HG02623 (cell line): ENCODE measurements around the gene ARHGAP31.
"Not testable (repeated sequence)": the region's sequence is repeated elsewhere in the genome, so short reads cannot be mapped to it uniquely, and the experiment has no call there.

Source experiments
- ATAC-seq: cut with Tn5 transposase; IDR thresholded peaks from one replicate; pipeline ENCODE4 v1.9.1; 2021; ENCODE audit warnings: moderate library complexity; ENCODE audit not compliant: unreplicated experiment

Gene ARHGAP31

DNA sequence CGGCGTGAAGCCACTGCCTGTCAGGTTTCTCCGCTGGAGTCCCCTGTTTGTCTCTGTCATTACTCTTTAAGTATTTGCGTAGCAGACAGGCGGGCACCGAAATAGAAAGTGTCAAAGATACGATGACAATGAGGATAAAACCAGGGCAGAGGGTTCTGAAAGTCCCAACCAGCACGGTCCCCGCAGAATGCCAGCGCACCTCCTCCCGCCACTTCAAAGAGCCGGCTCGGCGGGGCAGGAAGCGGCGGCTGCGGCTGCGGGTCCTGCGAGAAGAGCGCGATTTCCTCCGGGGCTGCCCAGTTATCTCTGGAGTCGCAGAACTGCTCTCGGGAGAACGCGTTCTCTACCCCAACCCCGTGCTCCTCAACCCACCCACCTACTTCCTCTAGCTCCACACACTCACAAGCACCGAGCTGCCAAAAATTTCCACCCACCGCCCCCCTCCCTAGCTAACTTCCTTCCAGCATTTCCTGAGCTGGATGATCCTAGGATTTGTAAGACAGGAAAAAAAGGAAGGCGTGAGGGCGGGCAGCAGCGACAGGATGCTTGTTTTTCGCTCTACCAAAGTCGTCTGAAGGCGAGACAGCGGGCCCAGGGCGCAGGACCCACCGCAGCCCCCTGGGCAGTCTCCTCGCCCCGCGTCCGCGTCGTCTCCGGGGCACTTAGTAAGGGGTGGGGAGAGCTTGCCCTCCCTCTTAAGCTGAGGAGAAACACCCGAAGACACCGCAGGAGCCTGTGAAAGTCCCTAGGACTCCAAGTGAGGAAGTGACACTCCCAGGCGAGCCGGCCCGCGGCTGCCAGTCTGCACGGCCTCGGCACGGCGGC, at the start of gene ARHGAP31:
ARHGAP31 (plus strand) TSS at position 513 of the 825 bp plus-strand sequence. CDS start 522 bp downstream, outside the sequence.
- peak; percentile 68 for ATAC-seq

- no peak for ATAC-seq
Observed at GRCh38 chr3:119245778-119246177, 48.4 kb upstream of the ARHGAP31 start.

DNA sequence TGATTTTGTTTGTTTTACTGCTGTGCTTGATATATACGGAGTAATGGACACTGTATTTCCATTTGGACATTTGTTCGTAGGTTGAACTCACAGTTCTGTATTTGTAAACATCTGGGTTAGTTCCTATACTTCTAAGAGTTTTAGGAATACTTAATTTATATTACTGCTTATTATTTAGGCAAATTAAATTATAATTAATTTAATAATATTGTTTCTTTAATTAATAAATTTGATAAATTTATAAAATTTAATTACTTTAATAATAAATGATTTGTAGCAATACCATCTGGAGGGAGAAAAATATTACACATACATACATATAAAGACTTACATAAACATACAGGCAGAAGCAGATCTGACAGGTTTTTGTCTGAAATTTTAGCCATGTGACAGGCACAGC, 39.0 kb upstream of the ARHGAP31 start:
- no peak for ATAC-seq

DNA sequence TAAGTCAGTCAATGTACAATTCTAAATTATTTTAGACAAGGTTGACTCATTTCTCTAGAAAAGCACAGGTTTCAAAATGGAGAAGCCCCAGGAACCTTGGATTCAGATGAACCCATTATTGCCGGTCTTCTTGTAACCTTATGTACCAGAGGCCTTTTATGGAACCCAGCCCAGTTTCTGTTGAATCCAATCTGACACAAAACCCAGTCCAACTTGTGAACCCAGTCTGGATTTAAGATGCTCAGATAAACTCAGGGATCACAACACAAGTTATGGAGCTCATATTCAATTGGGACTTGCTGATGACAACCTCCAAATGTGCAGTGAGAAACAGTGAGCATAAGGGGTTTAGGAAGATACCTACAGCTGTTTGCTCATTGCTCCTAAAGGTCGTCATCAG, 37.1 kb upstream of the ARHGAP31 start:
- ATAC-seq: no peak

DNA sequence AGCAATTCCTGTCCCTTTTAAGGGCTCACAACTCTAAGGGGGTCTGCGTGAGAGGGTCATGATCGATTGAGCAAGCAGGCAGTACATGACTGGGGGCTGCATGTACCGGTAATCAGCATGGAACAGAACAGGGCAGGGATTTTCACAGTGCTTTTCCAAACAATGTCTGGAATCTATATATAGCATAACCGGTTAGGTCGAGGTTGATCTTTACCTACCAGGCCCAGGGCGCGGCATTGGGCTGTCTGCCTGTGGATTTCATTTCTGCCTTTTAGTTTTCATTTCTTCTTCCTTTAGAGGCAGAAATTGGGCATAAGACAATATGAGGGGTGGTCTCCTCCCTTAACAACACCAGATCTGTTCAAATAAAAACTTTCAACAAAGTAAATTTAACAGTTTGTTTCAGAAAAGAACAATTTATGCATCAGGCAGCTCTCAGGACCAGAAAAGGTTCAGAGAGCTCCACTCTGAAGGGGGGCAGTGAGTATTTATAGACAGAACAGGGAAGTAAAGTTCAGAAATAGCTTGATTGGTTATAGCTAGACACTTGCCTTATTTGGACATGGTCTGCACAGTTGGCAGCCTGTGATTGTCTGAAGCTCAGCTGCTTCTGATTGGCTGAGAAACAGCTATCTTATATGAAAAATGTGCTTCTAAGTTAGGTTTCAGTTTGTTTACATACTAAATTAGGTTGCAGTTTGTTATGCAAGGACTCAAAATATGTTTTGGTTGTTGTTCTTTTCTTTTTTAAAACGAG, 36.4 kb upstream of the ARHGAP31 start:
- peak; percentile 71 for ATAC-seq

- peak; percentile 89 for ATAC-seq
Observed at GRCh38 chr3:119258915-119259314, 35.3 kb upstream of the ARHGAP31 start.

DNA sequence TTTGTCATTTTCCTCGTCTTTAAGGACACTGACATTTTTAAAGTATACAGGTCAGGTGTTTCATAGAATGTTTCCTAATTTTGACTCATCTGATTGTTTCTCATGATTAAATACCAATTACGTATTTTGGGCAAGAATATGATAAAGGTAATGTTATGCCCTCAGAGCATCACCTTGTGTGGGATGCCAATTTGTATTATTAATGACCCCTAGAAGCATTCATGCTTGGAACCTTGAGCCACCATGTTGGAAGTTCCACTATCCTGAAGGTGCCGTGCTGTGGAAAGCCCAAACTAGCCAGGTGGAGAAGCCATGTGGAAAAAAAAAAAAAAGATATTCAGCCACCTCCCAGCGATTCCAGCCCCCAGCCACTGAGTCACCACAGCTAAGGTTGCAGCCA, 34.4 kb upstream of the ARHGAP31 start:
- no peak for ATAC-seq

- no peak for ATAC-seq
Observed at GRCh38 chr3:119261055-119261454, 33.1 kb upstream of the ARHGAP31 start.

DNA sequence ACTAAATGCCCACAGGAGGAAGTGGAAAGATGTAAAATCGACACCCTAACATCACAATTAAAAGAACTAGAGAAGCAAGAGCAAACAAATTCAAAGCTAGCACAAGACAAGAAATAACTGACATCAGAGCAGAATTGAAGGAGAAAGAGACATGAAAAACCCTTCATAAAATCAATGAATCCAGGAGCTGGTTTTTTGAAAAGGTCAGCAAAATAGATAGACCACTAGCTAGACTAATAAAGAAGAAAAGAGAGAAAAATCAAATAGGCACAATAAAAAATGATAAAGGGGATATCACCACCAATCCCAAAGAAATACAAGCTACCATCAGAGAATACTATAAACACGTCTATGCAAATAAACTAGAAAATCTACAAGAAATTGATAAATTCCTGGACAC, 24.0 kb upstream of the ARHGAP31 start:
- ATAC-seq: not testable (repeated sequence)

GRCh38 chr3:119276680-119277079, 17.5 kb upstream of the ARHGAP31 start:
- no peak for ATAC-seq

- no peak for ATAC-seq
Observed at GRCh38 chr3:119279101-119279554, 15.1 kb upstream of the ARHGAP31 start.

DNA sequence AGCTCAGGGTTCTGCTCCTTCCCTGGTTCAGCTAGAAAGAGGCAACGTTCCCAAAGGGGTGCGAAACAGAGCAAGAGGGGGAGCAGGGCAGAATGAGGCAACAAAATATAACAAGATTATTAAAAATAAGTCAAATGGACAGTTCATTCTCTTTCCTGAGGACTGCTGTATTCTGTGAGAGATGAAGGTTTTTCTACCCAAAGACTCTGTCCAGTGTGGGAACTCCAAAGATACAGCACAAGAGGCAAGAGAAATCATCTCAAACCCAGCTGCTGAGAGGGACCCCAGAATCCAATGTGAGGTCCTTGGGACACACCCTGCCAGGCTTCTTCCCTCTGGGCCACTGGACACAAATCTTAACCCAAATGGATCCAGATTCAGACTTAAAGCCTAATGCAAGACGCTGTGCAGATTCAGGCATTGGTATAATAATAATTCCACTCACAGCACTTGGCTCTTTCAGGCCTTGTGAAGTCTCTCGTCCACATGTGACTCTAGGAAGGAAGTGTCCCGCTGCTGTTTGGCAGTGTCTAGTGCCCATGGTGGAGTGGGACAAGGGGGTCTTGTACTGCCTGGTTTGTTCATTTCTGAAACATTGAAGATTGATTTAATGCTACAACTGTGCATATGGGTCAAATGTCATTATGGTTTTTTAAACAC, 14.5 kb upstream of the ARHGAP31 start:
- ATAC-seq: no peak

DNA sequence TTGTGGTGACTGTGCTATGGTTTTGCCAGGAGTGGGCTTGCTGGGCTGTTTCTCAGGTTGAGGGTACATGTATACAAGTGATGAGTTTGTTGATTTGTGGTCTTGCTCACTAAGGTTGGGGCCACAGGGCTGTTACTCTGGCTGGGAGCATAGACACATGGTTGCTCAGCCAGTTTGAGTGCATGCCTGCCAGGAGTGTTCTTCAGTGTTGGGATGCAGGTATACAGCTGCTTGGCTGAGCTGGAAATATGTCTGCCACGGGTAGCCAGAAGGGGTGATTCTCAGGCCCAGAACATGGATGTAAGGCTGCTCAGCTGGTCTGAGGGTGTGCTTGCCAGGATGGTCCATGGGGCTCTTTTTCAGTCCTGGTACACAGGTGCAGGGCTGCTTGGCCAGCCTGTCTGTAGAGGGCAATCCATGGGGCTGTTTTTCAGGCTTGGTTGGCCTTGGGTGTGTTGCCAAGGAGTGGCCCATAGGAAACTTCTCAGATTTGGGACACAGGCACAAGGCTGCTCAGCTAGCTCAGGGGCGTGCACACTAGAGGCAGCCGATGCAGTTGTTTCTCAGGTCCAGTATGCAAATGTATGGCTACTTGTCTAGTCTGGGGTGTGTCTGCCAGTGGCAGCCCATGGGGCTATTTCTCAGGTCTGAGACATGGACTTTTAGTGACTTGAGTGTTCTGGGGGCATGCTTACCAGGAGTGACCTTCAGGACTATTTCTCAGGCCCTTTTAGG, 5.3 kb upstream of the ARHGAP31 start:
- ATAC-seq: no peak

DNA sequence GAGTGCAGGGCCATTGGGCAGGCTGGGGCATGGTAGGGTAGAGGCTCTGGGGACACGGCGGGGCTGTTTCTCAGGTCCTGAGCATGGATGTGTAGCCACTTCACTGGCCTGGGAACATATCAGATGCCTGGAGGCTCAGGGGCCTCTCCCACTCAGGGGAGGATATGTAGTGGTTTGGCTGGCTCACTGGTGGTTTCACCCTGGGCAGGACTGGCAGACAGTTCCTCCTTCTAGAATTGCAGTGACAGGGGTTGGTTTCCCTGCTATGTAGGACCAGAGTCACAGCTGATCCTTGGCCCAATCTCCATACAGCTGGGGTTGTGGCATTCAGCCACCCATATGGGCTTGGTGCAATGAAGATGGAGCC, 4.8 kb upstream of the ARHGAP31 start:
- no peak for ATAC-seq

DNA sequence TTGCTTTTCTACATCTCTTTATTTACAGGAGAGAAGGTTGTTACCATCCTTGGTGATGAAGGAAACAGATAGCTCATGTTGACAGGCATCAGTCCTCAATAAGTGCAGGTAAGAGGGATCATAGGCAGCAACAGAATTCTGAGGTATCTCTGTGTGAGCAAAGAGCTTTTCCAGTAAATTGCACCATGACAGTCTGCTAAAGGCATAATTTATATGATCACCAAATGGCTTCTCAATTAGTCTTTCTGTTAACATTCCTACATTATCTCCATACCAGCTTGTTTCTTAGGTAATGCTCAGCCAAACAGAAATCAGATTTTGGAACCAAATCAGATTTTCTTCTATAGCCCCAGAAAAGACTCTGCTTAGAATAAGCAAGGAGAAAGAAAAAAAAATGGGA, 3.6 kb upstream of the ARHGAP31 start:
- no peak for ATAC-seq

- no peak for ATAC-seq
Observed at GRCh38 chr3:119291062-119291700, 3.0 kb upstream of the ARHGAP31 start.

- ATAC-seq: no peak
Observed at GRCh38 chr3:119292666-119293065, 1.5 kb upstream of the ARHGAP31 start.

- ATAC-seq: no peak
Observed at GRCh38 chr3:119293105-119293870, 895 bp upstream of the ARHGAP31 start.
